HCT116 (cell line): ENCODE measurements around the gene KCNB1. TPM values are rescaled to one million over a fixed set of nuclear protein-coding genes. Genes with fewer than 3 reads are reported as not detected.

Source experiments
- ATAC-seq: fragments of 200-7000 bp; cut with Tn5 transposase; 2 replicates; pipeline ENCODE4 v1.9.1; 2020; ENCODE audit warnings: mild to moderate bottlenecking, moderate library complexity
- BruUV-seq: library from RNA; stranded (reverse); fragments of 400-500 nt; replicated peaks from 2 replicates; lab custom pipeline; 2021; lab: Mats Ljungman, UMichigan
- CTCF ChIA-PET: fragments of 300-600 bp; sonication (Branson Sonifier 250); formaldehyde crosslinking; loops from one replicate; lab custom pipeline; 2021; ENCODE audit warnings: antibody characterized with exemption; lab: Charles Lee
- POLR2A ChIA-PET: fragments of 300-600, 350-600 bp; sonication (Branson Sonifier 250); formaldehyde crosslinking; loops from one replicate; lab custom pipeline; 2021; ENCODE audit warnings: antibody characterized with exemption; lab: Charles Lee
- RAD21 ChIA-PET, 2 experiments: fragments of 300-600 bp; sonication (Branson Sonifier 250); formaldehyde crosslinking; loops; one replicate each; lab custom pipeline; 2023; ENCODE audit warnings: low total read pairs in 2 of 2; ENCODE audit not compliant: uncharacterized antibody in 2 of 2, unreplicated experiment in 2 of 2, low non-redundant PET in 1 of 2; lab: Charles Lee
- DNase-seq: peaks from one replicate; pipeline ENCODE4 v3.0.0-alpha.2; 2010; ENCODE audit warnings: low read depth, low spot score
- H2AFZ ChIP-seq: fragments of 200-600 bp; shearing (Covaris generic), sonication (generic); 2 replicates; pipeline ENCODE4 v1.6.1; 2017; ENCODE audit warnings: low read depth, mixed run types, mixed read lengths, antibody characterized with exemption, low read length; ENCODE audit not compliant: poor library complexity, severe bottlenecking
- H3K27ac ChIP-seq: 2 replicates; pipeline ENCODE4 v1.5.1; 2012; ENCODE audit warnings: low read depth, low read length
- H3K27me3 ChIP-seq: fragments of 200-600 bp; sonication (generic); 2 replicates; pipeline ENCODE4 v1.6.1; 2016; ENCODE audit warnings: mixed run types, low read length, mixed read lengths; ENCODE audit not compliant: insufficient read depth
- H3K36me3 ChIP-seq, 2 experiments: fragments of 200-500 bp in 1 of 2; fragments of 200-600 bp in 1 of 2; sonication (Bioruptor generic) in 1 of 2; sonication (generic) in 1 of 2; 2 replicates each; pipeline versions ENCODE4 v1.5.1 to v1.6.1; 2014 to 2016; ENCODE audit warnings: low read length in 2 of 2, inconsistent platforms in 1 of 2, mixed read lengths in 1 of 2, mixed run types in 1 of 2; ENCODE audit not compliant: insufficient read depth in 2 of 2, control insufficient read depth in 1 of 2
- H3K4me1 ChIP-seq, 2 experiments: fragments of 200-600 bp in 1 of 2; sonication (generic) in 1 of 2; 2 replicates each; pipeline versions ENCODE4 v1.5.1 to v1.6.1; 2012 to 2017; ENCODE audit warnings: low read length in 2 of 2, inconsistent platforms in 1 of 2, mild to moderate bottlenecking in 1 of 2, mixed read lengths in 1 of 2, mixed run types in 1 of 2, moderate library complexity in 1 of 2; ENCODE audit not compliant: insufficient read depth in 2 of 2, control insufficient read depth in 1 of 2
- H3K4me2 ChIP-seq: fragments of 200-600 bp; sonication (generic); 2 replicates; pipeline ENCODE4 v1.6.1; 2017; ENCODE audit warnings: mixed run types, low read length, mixed read lengths
- H3K4me3 ChIP-seq, 2 experiments: fragments of 200-600 bp in 1 of 2; sonication (generic) in 1 of 2; replicated peaks in 1 of 2; 2 replicates each; pipeline ENCODE4 v1.5.1; 2011 to 2016; ENCODE audit warnings: low read length in 2 of 2, control low read depth in 1 of 2, low read depth in 1 of 2, mild to moderate bottlenecking in 1 of 2, mixed read lengths in 1 of 2, mixed run types in 1 of 2
- H3K79me2 ChIP-seq: fragments of 200-600 bp; sonication (generic); 2 replicates; pipeline ENCODE4 v1.6.1; 2017; ENCODE audit warnings: mild to moderate bottlenecking, mixed run types, low read length, moderate library complexity, mixed read lengths; ENCODE audit not compliant: insufficient read depth
- H3K9ac ChIP-seq: fragments of 200-600 bp; sonication (generic); 2 replicates; pipeline ENCODE4 v1.6.1; 2016; ENCODE audit warnings: low read length, mixed read lengths
- H3K9me2 ChIP-seq: fragments of 200-600 bp; sonication (generic), shearing (Covaris generic); 2 replicates; pipeline ENCODE4 v1.6.1; 2017; ENCODE audit warnings: mixed run types, mild to moderate bottlenecking, moderate library complexity; ENCODE audit not compliant: insufficient read depth
- H3K9me3 ChIP-seq, 2 experiments: fragments of 200-500 bp in 1 of 2; fragments of 200-600 bp in 1 of 2; sonication (Bioruptor generic) in 1 of 2; sonication (generic) in 1 of 2; 2 replicates each; pipeline ENCODE4 v1.6.1; 2014 to 2017; ENCODE audit warnings: low read length in 2 of 2, mixed read lengths in 2 of 2, inconsistent platforms in 1 of 2, low read depth in 1 of 2, mild to moderate bottlenecking in 1 of 2, mixed run types in 1 of 2, moderate library complexity in 1 of 2; ENCODE audit not compliant: control insufficient read depth in 1 of 2, insufficient read depth in 1 of 2
- H4K20me1 ChIP-seq: fragments of 200-600 bp; sonication (generic), shearing (Covaris generic); 2 replicates; pipeline ENCODE4 v1.6.1; 2017; ENCODE audit warnings: mixed run types, mild to moderate bottlenecking, moderate library complexity; ENCODE audit not compliant: insufficient read depth
- CBX3 ChIP-seq: IDR thresholded peaks from 2 replicates; pipeline ENCODE4 v1.6.1; 2012; ENCODE audit warnings: low read depth
- CEBPB ChIP-seq: IDR thresholded peaks from 2 replicates; pipeline ENCODE4 v1.6.1; 2012; ENCODE audit warnings: low read depth
- EGR1 ChIP-seq: IDR thresholded peaks from 2 replicates; pipeline ENCODE4 v1.6.1; 2012; ENCODE audit warnings: low read depth
- EZH2 ChIP-seq: fragments of 200-600 bp; sonication (generic); IDR thresholded peaks from 2 replicates; pipeline ENCODE4 v1.6.1; 2017; ENCODE audit warnings: antibody characterized with exemption, mixed run types
- EZH2phosphoT487 ChIP-seq: fragments of 200-600 bp; IDR thresholded peaks from 2 replicates; pipeline ENCODE4 v1.6.1; 2018; ENCODE audit warnings: antibody characterized with exemption, borderline replicate concordance
- FOSL1 ChIP-seq: IDR thresholded peaks from 2 replicates; pipeline ENCODE4 v1.6.1; 2012; ENCODE audit warnings: low read depth
- JUND ChIP-seq: IDR thresholded peaks from 2 replicates; pipeline ENCODE4 v1.6.1; 2012
- POLR2AphosphoS5 ChIP-seq: IDR thresholded peaks from 2 replicates; pipeline ENCODE4 v1.6.1; 2011; ENCODE audit warnings: mild to moderate bottlenecking, low read depth, low read length, moderate library complexity
- RAD21 ChIP-seq: IDR thresholded peaks from 2 replicates; pipeline ENCODE4 v1.6.1; 2012; ENCODE audit warnings: low read depth, mild to moderate bottlenecking
- SIN3A ChIP-seq: IDR thresholded peaks from 2 replicates; pipeline ENCODE4 v1.6.1; 2012; ENCODE audit warnings: low read depth
- YY1 ChIP-seq: IDR thresholded peaks from 2 replicates; pipeline ENCODE4 v1.6.1; 2011; ENCODE audit warnings: low read length, low read depth, moderate library complexity, mild to moderate bottlenecking; ENCODE audit not compliant: insufficient replicate concordance; ENCODE audit errors: extremely low read depth
- ZFX ChIP-seq: fragments of 450-650 bp; IDR thresholded peaks from 2 replicates; pipeline ENCODE4 v1.6.1; 2017
- ZNF274 ChIP-seq: fragments of 200-500 bp; sonication (Bioruptor generic); IDR thresholded peaks from 2 replicates; pipeline ENCODE4 v1.6.1; 2014; ENCODE audit warnings: mild to moderate bottlenecking, low read depth, low read length, inconsistent platforms
- intact Hi-C: fragments of 100-400 bp; cut with micrococcal nuclease; formaldehyde crosslinking; loops from 2 replicates; pipeline ENCODE4 v1.10.0; 2022
- total RNA-seq: library from RNA; stranded (reverse); gene quantifications from one replicate; pipeline ENCODE4 v1.2.1, GENCODE V29; 2021; ENCODE audit not compliant: unreplicated experiment
- TF ChIP-seq, protein P1 (sequence below): IDR thresholded peaks from 2 replicates; pipeline ENCODE4 v1.6.1; 2012
- TF ChIP-seq, protein P2 (sequence below): IDR thresholded peaks from 2 replicates; pipeline ENCODE4 v1.6.1; 2012
- TF ChIP-seq, protein P3 (sequence below): IDR thresholded peaks from 2 replicates; pipeline ENCODE4 v1.6.1; 2012; ENCODE audit warnings: low read depth
- TF ChIP-seq, protein P4 (sequence below): IDR thresholded peaks from 2 replicates; pipeline ENCODE4 v1.6.1; 2011; ENCODE audit warnings: mild to moderate bottlenecking, low read length, moderate library complexity; ENCODE audit not compliant: insufficient replicate concordance; ENCODE audit errors: extremely low read depth

KCNB1 gene
- total RNA-seq, 1 experiment from 2014 or later = 0.79 TPM

DNA sequence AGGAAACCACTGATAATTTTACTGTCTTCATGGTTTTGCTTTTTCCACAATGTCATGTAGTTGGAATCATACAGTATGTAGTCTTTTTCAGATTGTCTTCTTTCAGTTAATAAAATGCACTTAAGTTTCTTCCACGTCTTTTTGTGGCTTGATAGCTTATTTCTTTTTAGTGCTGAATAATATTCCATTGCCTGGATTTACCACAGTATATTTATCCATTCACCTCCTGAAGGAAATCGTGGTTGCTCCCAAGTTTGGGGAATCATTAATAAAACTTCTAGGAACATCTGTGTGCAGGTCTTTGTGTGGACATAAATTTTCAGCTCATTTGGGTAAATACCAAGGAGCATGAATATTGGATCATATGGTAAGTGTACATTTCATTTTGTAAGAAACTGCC lies 165.8 kb downstream of the KCNB1 start:
- CTCF ChIA-PET = no interaction called here

DNA sequence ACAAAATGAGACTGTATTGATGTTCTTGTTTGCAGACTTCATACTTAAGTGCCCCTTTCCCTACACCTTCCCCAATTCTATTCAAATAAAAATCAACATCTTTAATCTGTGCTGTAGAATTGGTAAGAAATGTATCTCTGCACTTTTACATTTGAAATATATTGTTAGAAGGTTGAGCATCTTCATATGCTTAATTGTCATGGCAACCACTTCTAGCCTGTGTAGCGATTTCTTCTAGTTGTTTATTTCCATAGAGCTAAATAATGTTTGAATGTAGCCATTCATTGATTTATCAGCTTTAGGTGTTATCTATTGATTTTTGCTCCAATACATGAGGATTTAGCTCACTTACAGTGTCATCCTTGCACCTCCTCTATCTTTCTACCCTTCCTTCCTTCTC lies 166.9 kb downstream of the KCNB1 start:
- Histone ChIP-seq H3K79me2 (no peaks in the 10 kb centered on the region), H3K4me3 (no peak overlapping the region), H3K4me2 (no peak overlapping the region), H3K4me1 (no peaks in the 10 kb centered on the region), H3K9me2 (no peaks in the 10 kb centered on the region), H3K27me3 (peaks cover 7% of the 10 kb centered on the region; the same call in 1 of the 2 replicates), H3K9me3 (peaks cover 0 to 4% of the 10 kb centered on the region in 2 experiments; a peak in 1 of 4 replicates), H3K36me3 (no peaks in the 10 kb centered on the region), H2AFZ (no peak overlapping the region), H4K20me1 (no peaks in the 10 kb centered on the region), H3K9ac (no peak overlapping the region), H3K27ac (no peak overlapping the region)
- POLR2A ChIA-PET = no interaction called here
- DNase-seq (no peak), ATAC-seq (no peak)
- no TSS peak for BruUV-seq
- RAD21 ChIA-PET = no interaction called here
- intact Hi-C loops = no loop called here
- CTCF ChIA-PET = no interaction called here
- TF ChIP-seq, protein P1, sequence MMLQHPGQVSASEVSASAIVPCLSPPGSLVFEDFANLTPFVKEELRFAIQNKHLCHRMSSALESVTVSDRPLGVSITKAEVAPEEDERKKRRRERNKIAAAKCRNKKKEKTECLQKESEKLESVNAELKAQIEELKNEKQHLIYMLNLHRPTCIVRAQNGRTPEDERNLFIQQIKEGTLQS = no peak
- TF ChIP-seq CBX3 (no peak), EZH2 (no peak), ZFX (no peak), RAD21 (no peak), ZNF274 (no peak), JUND (no peak), SIN3A (no peak), YY1 (no peak), CEBPB (no peak), EZH2phosphoT487 (no peak), EGR1 (no peak)
- TF ChIP-seq, protein P2, sequence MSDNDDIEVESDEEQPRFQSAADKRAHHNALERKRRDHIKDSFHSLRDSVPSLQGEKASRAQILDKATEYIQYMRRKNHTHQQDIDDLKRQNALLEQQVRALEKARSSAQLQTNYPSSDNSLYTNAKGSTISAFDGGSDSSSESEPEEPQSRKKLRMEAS = no peak
- TF ChIP-seq, protein P3, sequence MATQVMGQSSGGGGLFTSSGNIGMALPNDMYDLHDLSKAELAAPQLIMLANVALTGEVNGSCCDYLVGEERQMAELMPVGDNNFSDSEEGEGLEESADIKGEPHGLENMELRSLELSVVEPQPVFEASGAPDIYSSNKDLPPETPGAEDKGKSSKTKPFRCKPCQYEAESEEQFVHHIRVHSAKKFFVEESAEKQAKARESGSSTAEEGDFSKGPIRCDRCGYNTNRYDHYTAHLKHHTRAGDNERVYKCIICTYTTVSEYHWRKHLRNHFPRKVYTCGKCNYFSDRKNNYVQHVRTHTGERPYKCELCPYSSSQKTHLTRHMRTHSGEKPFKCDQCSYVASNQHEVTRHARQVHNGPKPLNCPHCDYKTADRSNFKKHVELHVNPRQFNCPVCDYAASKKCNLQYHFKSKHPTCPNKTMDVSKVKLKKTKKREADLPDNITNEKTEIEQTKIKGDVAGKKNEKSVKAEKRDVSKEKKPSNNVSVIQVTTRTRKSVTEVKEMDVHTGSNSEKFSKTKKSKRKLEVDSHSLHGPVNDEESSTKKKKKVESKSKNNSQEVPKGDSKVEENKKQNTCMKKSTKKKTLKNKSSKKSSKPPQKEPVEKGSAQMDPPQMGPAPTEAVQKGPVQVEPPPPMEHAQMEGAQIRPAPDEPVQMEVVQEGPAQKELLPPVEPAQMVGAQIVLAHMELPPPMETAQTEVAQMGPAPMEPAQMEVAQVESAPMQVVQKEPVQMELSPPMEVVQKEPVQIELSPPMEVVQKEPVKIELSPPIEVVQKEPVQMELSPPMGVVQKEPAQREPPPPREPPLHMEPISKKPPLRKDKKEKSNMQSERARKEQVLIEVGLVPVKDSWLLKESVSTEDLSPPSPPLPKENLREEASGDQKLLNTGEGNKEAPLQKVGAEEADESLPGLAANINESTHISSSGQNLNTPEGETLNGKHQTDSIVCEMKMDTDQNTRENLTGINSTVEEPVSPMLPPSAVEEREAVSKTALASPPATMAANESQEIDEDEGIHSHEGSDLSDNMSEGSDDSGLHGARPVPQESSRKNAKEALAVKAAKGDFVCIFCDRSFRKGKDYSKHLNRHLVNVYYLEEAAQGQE = no peak
- TF ChIP-seq, protein P4, sequence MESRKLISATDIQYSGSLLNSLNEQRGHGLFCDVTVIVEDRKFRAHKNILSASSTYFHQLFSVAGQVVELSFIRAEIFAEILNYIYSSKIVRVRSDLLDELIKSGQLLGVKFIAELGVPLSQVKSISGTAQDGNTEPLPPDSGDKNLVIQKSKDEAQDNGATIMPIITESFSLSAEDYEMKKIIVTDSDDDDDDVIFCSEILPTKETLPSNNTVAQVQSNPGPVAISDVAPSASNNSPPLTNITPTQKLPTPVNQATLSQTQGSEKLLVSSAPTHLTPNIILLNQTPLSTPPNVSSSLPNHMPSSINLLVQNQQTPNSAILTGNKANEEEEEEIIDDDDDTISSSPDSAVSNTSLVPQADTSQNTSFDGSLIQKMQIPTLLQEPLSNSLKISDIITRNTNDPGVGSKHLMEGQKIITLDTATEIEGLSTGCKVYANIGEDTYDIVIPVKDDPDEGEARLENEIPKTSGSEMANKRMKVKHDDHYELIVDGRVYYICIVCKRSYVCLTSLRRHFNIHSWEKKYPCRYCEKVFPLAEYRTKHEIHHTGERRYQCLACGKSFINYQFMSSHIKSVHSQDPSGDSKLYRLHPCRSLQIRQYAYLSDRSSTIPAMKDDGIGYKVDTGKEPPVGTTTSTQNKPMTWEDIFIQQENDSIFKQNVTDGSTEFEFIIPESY = no peak

More for the DNA sequence above, 165.8 kb downstream of the KCNB1 start:
- ATAC-seq = no peak
- RAD21 ChIA-PET = no interaction called here
- H3K27me3 ChIP-seq = peaks cover 7% of the 10 kb centered on the region; the same call in 1 of the 2 replicates
- no peak overlapping the region for H3K4me3 ChIP-seq
- H4K20me1 ChIP-seq = no peaks in the 10 kb centered on the region
- no peaks in the 10 kb centered on the region for H3K4me1 ChIP-seq
- H3K27ac ChIP-seq = no peak overlapping the region
- no peak overlapping the region for H3K9ac ChIP-seq
- H3K4me2 ChIP-seq = no peak overlapping the region
- H3K36me3 ChIP-seq = no peaks in the 10 kb centered on the region
- H2AFZ ChIP-seq = no peak overlapping the region
- no TSS peak for BruUV-seq
- no peaks in the 10 kb centered on the region for H3K9me3 ChIP-seq
- H3K79me2 ChIP-seq = no peaks in the 10 kb centered on the region
- H3K9me2 ChIP-seq = no peaks in the 10 kb centered on the region
- POLR2A ChIA-PET = no interaction called here
- DNase-seq = no peak
- TF ChIP-seq SIN3A (no peak), EZH2 (no peak), FOSL1 (no peak), RAD21 (no peak), POLR2AphosphoS5 (no peak), JUND (no peak)
- intact Hi-C loops = no loop called here
